ENCODE results near the gene SV2B. TPM values are rescaled to one million over a fixed set of nuclear protein-coding genes. Genes with fewer than 3 reads are reported as not detected.

SV2B gene
- total RNA-seq, 2 donors from 2014 or later, result 6.5 to 8.8 TPM

- Histone ChIP-seq H3K9ac (ENCODE audit: extremely low read depth, low read length, poor library complexity, severe bottlenecking) (no peak overlapping the region), H3K27me3 (ENCODE audit: control insufficient read depth, insufficient read depth, low read length, poor library complexity, severe bottlenecking) (no peaks in the 10 kb centered on the region), H3K36me3 (ENCODE audit: control insufficient read depth, insufficient read depth, low read length) (no peaks in the 10 kb centered on the region), H3K27ac (ENCODE audit: low read depth, low read length) (no peak overlapping the region), H3K4me1 (ENCODE audit: control insufficient read depth, insufficient read depth, low read length) (no peaks in the 10 kb centered on the region), H3K4me3 (ENCODE audit: low read length) (no peak overlapping the region), H3K9me3 (ENCODE audit: control insufficient read depth, low read length) (peaks cover 5% of the 10 kb centered on the region)
- Mint-ChIP-seq H3K36me3 (ENCODE audit: low read depth) (no peaks in the 10 kb centered on the region), H3K4me1 (peaks cover 3% of the 10 kb centered on the region), H3K27ac (no peak overlapping the region), H3K27me3 (ENCODE audit: insufficient read depth) (peaks cover 10% of the 10 kb centered on the region), H3K4me3 (no peak overlapping the region), H3K9me3 (peaks cover 19% of the 10 kb centered on the region)
- DNase-seq, result no peak
- no peak for TF ChIP-seq CTCF (conservative IDR thresholded peaks at IDR 0.05)
- 100% methylated on average over 1 of the region's 1 CpG; no CpG with 5 or more reads in 1 of the 2 experiments for WGBS, 2 experiments (ENCODE audit: insufficient coverage in 1 of 2, insufficient read length in 1 of 2)
Measured at GRCh38 chr15:91294344-91294743, 194.3 kb downstream of the SV2B start.

- H3K27me3 Mint-ChIP-seq (ENCODE audit: insufficient read depth), result peaks cover 10% of the 10 kb centered on the region
- H3K4me1 ChIP-seq (ENCODE audit: control insufficient read depth, insufficient read depth, low read length), result no peaks in the 10 kb centered on the region
- peaks cover 19% of the 10 kb centered on the region for H3K9me3 Mint-ChIP-seq
- H3K36me3 ChIP-seq (ENCODE audit: control insufficient read depth, insufficient read depth, low read length), result no peaks in the 10 kb centered on the region
- no peak for DNase-seq
- H3K9ac ChIP-seq (ENCODE audit: extremely low read depth, low read length, poor library complexity, severe bottlenecking), result no peak overlapping the region
- WGBS, 2 experiments (ENCODE audit: insufficient coverage in 1 of 2, insufficient read length in 1 of 2), result 76 to 94% methylated on average over 3 to 5 of the region's 5 CpGs
- no peak overlapping the region for H3K27ac Mint-ChIP-seq
- no peaks in the 10 kb centered on the region for H3K36me3 Mint-ChIP-seq (ENCODE audit: low read depth)
- no peak for TF ChIP-seq CTCF (conservative IDR thresholded peaks at IDR 0.05)
- no peak overlapping the region for H3K27ac ChIP-seq (ENCODE audit: low read depth, low read length)
- peaks cover 1% of the 10 kb centered on the region for H3K4me1 Mint-ChIP-seq
- no peak overlapping the region for H3K4me3 ChIP-seq (ENCODE audit: low read length)
- H3K27me3 ChIP-seq (ENCODE audit: control insufficient read depth, insufficient read depth, low read length, poor library complexity, severe bottlenecking), result no peaks in the 10 kb centered on the region
- H3K9me3 ChIP-seq (ENCODE audit: control insufficient read depth, low read length), result peaks cover 5% of the 10 kb centered on the region
- H3K4me3 Mint-ChIP-seq, result no peak overlapping the region
Measured at GRCh38 chr15:91294795-91295194, 194.7 kb downstream of the SV2B start.

GRCh38 chr15:91298101-91298500, 198.0 kb downstream of the SV2B start:
- Histone ChIP-seq H3K9ac (ENCODE audit: extremely low read depth, low read length, poor library complexity, severe bottlenecking) (no peak overlapping the region), H3K4me3 (ENCODE audit: low read length) (no peak overlapping the region), H3K27ac (ENCODE audit: low read depth, low read length) (no peak overlapping the region), H3K4me1 (ENCODE audit: control insufficient read depth, insufficient read depth, low read length) (no peaks in the 10 kb centered on the region), H3K27me3 (ENCODE audit: control insufficient read depth, insufficient read depth, low read length, poor library complexity, severe bottlenecking) (peaks cover 3% of the 10 kb centered on the region), H3K36me3 (ENCODE audit: control insufficient read depth, insufficient read depth, low read length) (no peaks in the 10 kb centered on the region), H3K9me3 (ENCODE audit: control insufficient read depth, low read length) (peaks cover 5% of the 10 kb centered on the region)
- H3K27me3 Mint-ChIP-seq (ENCODE audit: insufficient read depth), result peaks cover 14% of the 10 kb centered on the region
- no peak for TF ChIP-seq CTCF (conservative IDR thresholded peaks at IDR 0.05)
- no peak for DNase-seq
- H3K9me3 Mint-ChIP-seq, result peaks cover 19% of the 10 kb centered on the region
- WGBS, 2 experiments (ENCODE audit: insufficient coverage in 1 of 2, insufficient read length in 1 of 2), result 90 to 94% methylated on average over 5 to 6 of the region's 6 CpGs
- no peak overlapping the region for H3K27ac Mint-ChIP-seq
- no peak overlapping the region for H3K4me3 Mint-ChIP-seq
- no peaks in the 10 kb centered on the region for H3K36me3 Mint-ChIP-seq (ENCODE audit: low read depth)
- H3K4me1 Mint-ChIP-seq, result no peaks in the 10 kb centered on the region
